GM21737 (cell line): Measurements from ENCODE around the gene ATRAID.

ENCODE experiments used
- ATAC-seq: cut with Tn5 transposase; IDR thresholded peaks from one replicate; pipeline ENCODE4 v1.9.1; 2021; ENCODE audit warnings: mild to moderate bottlenecking, moderate library complexity; ENCODE audit not compliant: unreplicated experiment

ATRAID gene

DNA sequence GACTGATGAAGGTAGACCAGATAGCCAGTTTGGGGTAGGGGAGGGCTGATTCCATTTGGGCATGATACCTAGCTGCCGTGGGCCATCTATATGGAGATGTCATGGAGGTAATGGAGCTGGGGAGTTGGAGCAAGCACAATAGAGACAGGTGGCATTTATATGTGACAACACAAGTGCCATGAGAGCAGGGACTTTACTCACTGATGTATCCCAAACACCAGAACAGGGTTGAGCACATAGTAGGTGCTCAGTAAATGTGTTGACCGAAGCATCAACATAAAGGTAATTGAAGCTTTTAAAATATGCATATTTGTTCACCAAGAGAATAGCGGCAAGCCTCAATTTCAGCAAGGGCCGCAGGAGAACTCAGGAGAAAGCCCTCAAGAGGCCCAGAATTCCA is 36.1 kb downstream of the ATRAID start:
- ATAC-seq, result no peak

- ATAC-seq, result no peak
Observed at GRCh38 chr2:27249159-27249890, 37.5 kb downstream of the ATRAID start.

- no peak for ATAC-seq
Observed at GRCh38 chr2:27249891-27250651, 38.2 kb downstream of the ATRAID start.

GRCh38 chr2:27250652-27251379 is 39.0 kb downstream of the ATRAID start:
- no peak for ATAC-seq

DNA sequence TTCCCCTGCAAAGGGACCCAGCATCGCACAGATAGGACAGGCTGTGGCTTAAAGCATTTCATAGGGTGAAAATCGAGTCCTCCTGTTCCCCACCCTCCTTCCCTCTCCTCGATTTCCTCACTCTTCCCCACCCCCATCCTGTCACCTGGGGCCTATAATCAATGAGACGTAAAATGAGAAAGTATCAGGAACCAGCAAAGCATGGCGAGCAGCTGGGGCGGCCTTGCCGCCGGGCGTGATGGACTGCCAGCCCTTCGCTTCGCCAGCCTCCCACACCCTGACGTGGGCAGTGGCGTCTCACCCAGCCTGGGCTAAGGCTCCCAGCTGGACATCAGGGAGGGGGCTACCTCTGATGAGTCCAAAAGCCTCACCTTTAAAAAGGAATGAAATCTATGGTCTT is 39.9 kb downstream of the ATRAID start:
- ATAC-seq, result no peak

- ATAC-seq, result no peak
Observed at GRCh38 chr2:27255187-27255586, 43.3 kb downstream of the ATRAID start.

DNA sequence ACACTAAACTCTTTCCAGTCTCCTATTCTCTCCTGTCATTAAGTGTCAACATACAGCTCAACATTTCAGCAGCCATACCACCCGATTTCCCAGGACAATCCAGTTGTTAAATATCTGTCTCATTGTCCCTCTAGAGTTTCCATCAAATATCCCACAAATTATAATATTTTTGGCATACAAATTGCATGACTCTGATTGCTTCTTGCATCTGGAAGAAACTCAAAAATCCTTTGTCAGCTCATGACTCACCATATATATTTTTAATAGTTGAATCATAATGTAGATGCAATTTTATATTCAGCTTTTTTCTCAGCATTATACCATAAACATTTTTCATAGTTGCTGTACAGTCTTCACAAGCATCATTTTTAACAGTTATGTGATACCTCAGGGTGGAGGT is 43.8 kb downstream of the ATRAID start:
- ATAC-seq, result no peak

GRCh38 chr2:27256855-27257454 is 45.1 kb downstream of the ATRAID start:
- no peak for ATAC-seq

DNA sequence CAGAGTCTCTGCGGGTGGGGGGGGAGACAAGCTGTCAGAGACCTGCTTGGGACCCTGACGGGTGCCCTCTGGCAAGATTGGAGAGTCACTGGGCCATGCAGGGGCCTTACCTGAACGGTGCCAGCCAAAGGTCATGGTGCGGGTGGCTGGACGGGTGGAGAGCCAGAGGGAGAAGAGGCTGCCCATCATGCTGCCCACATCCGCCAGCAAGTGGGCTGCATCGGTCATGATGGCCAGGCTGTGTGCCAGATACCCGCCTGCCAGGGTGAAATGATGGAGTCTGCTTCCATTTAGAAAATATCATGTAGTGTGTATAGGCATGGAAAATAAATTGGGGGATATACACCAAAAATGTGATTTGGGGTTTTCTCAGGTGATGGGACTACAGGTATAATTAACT is 46.2 kb downstream of the ATRAID start:
- ATAC-seq, result no peak

GRCh38 chr2:27261241-27261925 is 49.5 kb downstream of the ATRAID start:
- no peak for ATAC-seq

DNA sequence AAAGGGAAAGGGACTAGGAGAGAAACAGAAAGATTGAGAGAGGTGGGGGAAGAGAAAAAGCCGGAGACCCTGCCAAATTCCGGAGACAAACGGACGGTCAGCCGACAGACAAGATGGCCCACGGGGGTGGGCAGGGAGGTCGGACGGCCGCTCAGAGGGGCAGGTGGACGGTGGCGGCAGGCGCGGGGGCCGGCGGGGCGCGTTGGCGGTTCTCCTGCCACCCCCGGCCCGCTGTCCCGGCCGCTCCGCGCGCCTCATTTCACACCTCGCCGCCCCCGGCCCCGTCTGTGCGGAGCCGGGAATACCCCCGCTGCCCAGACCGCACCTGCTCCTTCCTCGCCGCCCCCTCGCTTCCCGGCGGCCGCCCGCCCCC is 50.1 kb downstream of the ATRAID start:
- ATAC-seq, result no peak

- ATAC-seq, result no peak
Observed at GRCh38 chr2:27262379-27263286, 50.8 kb downstream of the ATRAID start, which contains the start of gene SLC30A3. TSS of gene SLC30A3 (minus strand) at chr2:27263047. CDS start at chr2:27262906, 141 bp downstream.

- no peak for ATAC-seq
Observed at GRCh38 chr2:27263287-27264252, 51.7 kb downstream of the ATRAID start.

GRCh38 chr2:27264253-27264752 is 52.5 kb downstream of the ATRAID start:
- no peak for ATAC-seq

DNA sequence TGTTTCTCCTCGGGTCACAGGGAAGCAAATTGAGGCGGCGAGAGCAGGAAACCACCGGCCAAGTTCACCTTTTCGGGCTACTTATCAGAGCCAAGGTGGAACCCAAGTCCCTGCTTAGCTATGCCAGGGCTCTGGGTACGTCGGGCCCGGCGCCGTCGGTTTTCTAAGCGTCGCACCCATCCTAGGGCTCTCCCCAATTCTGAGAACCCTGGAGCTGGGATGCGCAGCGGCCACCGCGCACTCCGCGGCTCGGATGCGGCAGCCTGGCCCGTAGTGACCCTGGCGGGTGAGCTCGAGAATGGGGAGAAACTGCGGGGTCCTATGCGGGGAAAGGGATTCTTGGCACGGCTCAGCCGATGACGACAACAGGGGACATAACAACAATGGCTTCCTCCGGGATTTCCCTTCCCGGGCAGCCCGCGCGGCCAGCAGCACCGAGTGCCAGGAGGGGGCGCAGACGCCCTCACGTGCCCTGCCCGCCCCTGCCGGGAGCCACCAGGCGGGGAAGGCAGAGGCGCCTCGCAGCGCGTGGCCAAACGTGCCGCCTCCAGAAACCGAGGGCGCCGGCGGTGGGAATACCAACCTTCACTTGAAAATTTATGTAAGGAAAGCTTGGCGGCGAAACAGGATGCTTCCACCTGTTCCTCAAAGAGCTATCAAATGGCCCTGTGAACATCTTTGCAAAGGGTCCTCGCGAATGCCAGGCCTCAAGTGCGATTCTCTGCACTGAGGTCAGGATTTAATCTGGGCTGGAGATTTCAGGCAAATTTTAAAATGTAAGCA is 53.1 kb downstream of the ATRAID start:
- no peak for ATAC-seq

- ATAC-seq, result no peak
Observed at GRCh38 chr2:27265536-27265870, 53.7 kb downstream of the ATRAID start.
